Activated T-helper 9 cell treated with anti-CD3 and anti-CD28 coated beads, Interleukin-2, amount 50 U/mL, for 16 hours (primary cell): ENCODE measurements around the gene CIART.
"Not testable (repeated sequence)": the region's sequence is repeated elsewhere in the genome, so short reads cannot be mapped to it uniquely, and the experiment has no call there.

Experiments
- DNase-seq: peaks from one replicate; pipeline ENCODE4 v3.0.0-alpha.2; 2020; ENCODE audit warnings: low read depth

The CIART gene

GRCh38 chr1:150309758-150310508 is 27.6 kb downstream of the CIART start:
- no peak for DNase-seq

DNA sequence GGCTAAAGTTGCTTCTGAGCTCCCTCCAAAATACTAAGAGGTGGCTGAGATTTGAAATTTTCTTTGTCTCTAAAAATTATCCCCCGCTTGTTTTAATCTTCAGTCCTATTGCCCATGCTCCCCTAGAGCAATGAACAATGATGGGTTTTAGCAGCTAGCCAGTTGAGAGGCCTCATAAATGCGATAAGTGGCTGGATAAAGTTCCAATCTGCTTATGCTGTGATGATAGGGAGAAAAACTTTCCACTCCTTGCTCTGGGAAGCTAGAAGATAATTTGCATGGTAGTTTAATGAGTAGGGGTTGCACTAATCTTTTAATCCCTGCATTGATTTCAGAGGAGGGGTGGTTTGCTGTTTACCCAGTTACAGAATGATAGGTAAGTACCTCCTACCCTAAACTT is 29.4 kb downstream of the CIART start:
- DNase-seq: no peak

DNA sequence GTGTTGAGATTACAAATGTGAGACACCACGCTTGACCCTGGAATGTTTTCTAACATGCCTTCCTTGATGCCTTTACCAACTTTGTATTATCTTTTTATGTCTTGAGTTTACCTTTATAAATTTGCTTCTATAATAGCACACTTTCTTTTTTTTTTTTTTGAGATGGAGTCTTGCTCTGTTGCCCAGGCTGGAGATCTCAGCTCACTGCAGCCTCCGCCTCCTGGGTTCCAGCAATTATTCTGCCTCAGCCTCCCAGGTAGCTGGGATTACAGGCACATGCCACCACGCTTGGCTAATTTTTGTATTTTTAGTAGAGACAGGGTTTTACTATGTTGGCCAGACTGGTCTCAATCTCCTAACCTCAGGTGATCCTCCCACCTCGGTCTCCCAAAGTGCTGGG is 32.3 kb downstream of the CIART start:
- not testable (repeated sequence) for DNase-seq

GRCh38 chr1:150320667-150320978 is 38.3 kb downstream of the CIART start:
- DNase-seq: no peak

GRCh38 chr1:150321826-150322166 is 39.4 kb downstream of the CIART start:
- DNase-seq: no peak

- no peak for DNase-seq
These were observed 40.0 kb downstream of the CIART start for GRCh38 chr1:150322310-150322709.

DNA sequence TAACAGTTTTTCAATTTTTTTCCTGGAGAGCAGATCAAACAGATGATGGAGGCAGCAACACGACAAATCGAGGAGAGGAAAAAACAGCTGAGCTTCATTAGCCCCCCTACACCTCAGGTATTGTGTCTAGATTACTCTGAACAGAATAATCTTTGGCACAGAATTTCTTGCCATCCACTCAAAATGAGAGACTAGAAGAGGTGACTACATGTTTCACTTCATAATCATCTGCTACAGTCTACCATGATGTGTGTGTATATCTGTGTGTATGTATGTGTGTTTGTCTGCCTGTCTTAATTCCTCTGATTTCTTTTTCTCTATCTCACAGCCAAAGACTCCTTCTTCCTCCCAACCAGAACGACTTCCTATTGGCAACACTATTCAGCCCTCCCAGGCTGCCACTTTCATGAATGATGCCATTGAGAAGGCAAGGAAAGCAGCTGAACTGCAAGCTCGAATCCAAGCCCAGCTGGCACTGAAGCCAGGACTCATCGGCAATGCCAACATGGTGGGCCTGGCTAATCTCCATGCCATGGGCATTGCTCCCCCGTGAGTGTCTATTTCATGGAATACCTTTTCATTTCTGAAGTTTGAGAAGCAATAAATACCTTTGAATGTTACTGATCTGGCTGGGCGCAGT is 50.4 kb downstream of the CIART start:
- DNase-seq: no peak
